C4-2B (cell line): ENCODE measurements around the gene C3orf49.

ENCODE experiments used
- H3K27ac ChIP-seq: fragments of 450-650 bp; 2 replicates; pipeline ENCODE4 v1.5.1; 2017
- CTCF ChIP-seq: fragments of 450-650 bp; conservative IDR thresholded peaks from 2 replicates; pipeline ENCODE4 v1.5.1; 2017; ENCODE audit warnings: mild to moderate bottlenecking
- ZFX ChIP-seq: fragments of 450-650 bp; IDR thresholded peaks from 2 replicates; pipeline ENCODE4 v1.6.1; 2017

Gene C3orf49

GRCh38 chr3:63869940-63870614, 51.0 kb downstream of the C3orf49 start:
- no peak for TF ChIP-seq ZFX
- no peak for TF ChIP-seq CTCF
- H3K27ac ChIP-seq = no peak overlapping the region

- TF ChIP-seq CTCF (no peak), ZFX (no peak)
- no peak overlapping the region for H3K27ac ChIP-seq
These were observed 51.5 kb downstream of the C3orf49 start for GRCh38 chr3:63870615-63871005.

- no peak overlapping the region for H3K27ac ChIP-seq
- TF ChIP-seq CTCF (no peak), ZFX (no peak)
These were observed 53.2 kb downstream of the C3orf49 start for GRCh38 chr3:63872135-63872924.

- H3K27ac ChIP-seq = no peak overlapping the region
- TF ChIP-seq CTCF (no peak), ZFX (no peak)
These were observed 55.7 kb downstream of the C3orf49 start for GRCh38 chr3:63874769-63875168.

GRCh38 chr3:63875510-63875909, 56.4 kb downstream of the C3orf49 start:
- no peak for TF ChIP-seq CTCF

GRCh38 chr3:63876260-63876659, 57.2 kb downstream of the C3orf49 start:
- H3K27ac ChIP-seq = no peak overlapping the region
- TF ChIP-seq CTCF (no peak), ZFX (no peak)

More at GRCh38 chr3:63875510-63875909, 56.4 kb downstream of the C3orf49 start:
- H3K27ac ChIP-seq = no peak overlapping the region

GRCh38 chr3:63877737-63878393, 58.8 kb downstream of the C3orf49 start:
- H3K27ac ChIP-seq = no peak overlapping the region
- TF ChIP-seq CTCF (no peak), ZFX (no peak)
